K562 (cell line): ENCODE measurements around the gene NTRK3. TPM values are rescaled to one million over a fixed set of nuclear protein-coding genes. Genes with fewer than 3 reads are reported as not detected.
"Not testable (repeated sequence)": the region's sequence is repeated elsewhere in the genome, so short reads cannot be mapped to it uniquely, and the experiment has no call there.

ENCODE experiments used
- ATAC-seq: fragments of 200-7000 bp; cut with Tn5 transposase; 3 replicates; pipeline ENCODE4 v1.9.1; 2020; ENCODE audit warnings: moderate library complexity
- BruUV-seq: library from RNA; stranded (reverse); fragments of 400-500 nt; replicated peaks from 2 replicates; lab custom pipeline; 2021; lab: Mats Ljungman, UMichigan
- CTCF ChIA-PET: fragments of 300-600 bp; formaldehyde crosslinking; extraction: SDS; loops from one replicate; lab custom pipeline; 2021; ENCODE audit warnings: low intra/inter-chr PET ratio; lab: Yijun Ruan, JAX
- POLR2A ChIA-PET: fragments of 300-600, 350-650 bp; sonication (Branson Sonifier 250); formaldehyde crosslinking; extraction: SDS; loops from one replicate; lab custom pipeline; 2021; ENCODE audit warnings: antibody characterized with exemption, inconsistent platforms; lab: Yijun Ruan, JAX
- DNase-seq, 4 experiments: peaks; one replicate each; pipeline versions ENCODE4 v3.0.0 to v3.0.0-alpha.2; 2011 to 2018; ENCODE audit warnings: low spot score in 3 of 4, mixed read lengths in 3 of 4; ENCODE audit errors: extremely low read depth in 1 of 4
- FAIRE-seq: peaks from 2 replicates; lab custom pipeline; 2011; peaks lifted over from hg19 to GRCh38; lab: Jason Lieb, UNC
- H2AFZ ChIP-seq: 2 replicates; pipeline ENCODE4 v1.6.0; 2011; ENCODE audit warnings: low read depth, low read length, control low read depth, inconsistent platforms
- H3K27ac ChIP-seq: fragments of 200-600 bp; 3 replicates; pipeline ENCODE4 v1.8.0; 2011; ENCODE audit warnings: low read depth, mild to moderate bottlenecking, control low read depth, inconsistent platforms, low read length, moderate library complexity, mixed read lengths; ENCODE audit errors: extremely low read depth
- H3K27me3 ChIP-seq, 2 experiments: fragments of 300-600 bp in 1 of 2; 2 replicates in 1 of 2; 3 replicates in 1 of 2; pipeline versions ENCODE4 v1.6.0 to v1.8.0; 2011; ENCODE audit warnings: inconsistent platforms in 2 of 2, low read length in 2 of 2, mild to moderate bottlenecking in 1 of 2, mixed read lengths in 1 of 2, moderate library complexity in 1 of 2; ENCODE audit not compliant: control insufficient read depth in 2 of 2, insufficient read depth in 2 of 2
- H3K36me3 ChIP-seq: fragments of 300-600 bp; 3 replicates; pipeline ENCODE4 v1.8.0; 2011; ENCODE audit warnings: mild to moderate bottlenecking, low read length, inconsistent platforms; ENCODE audit not compliant: control insufficient read depth, insufficient read depth
- H3K4me1 ChIP-seq, 2 experiments: fragments of 200-600 bp in 1 of 2; replicated peaks in 1 of 2; 2 replicates in 1 of 2; 3 replicates in 1 of 2; pipeline versions ENCODE4 v1.5.1 to v1.8.0; 2011; ENCODE audit warnings: inconsistent platforms in 2 of 2, low read length in 2 of 2, mild to moderate bottlenecking in 1 of 2, mixed read lengths in 1 of 2, moderate library complexity in 1 of 2; ENCODE audit not compliant: control insufficient read depth in 2 of 2, insufficient read depth in 2 of 2
- H3K4me2 ChIP-seq: 2 replicates; pipeline ENCODE4 v1.6.1; 2011; ENCODE audit warnings: low read length, control low read depth, inconsistent platforms, mixed read lengths; ENCODE audit not compliant: insufficient read depth
- H3K4me3 ChIP-seq: fragments of 200-600 bp; sonication (generic), shearing (Covaris generic); 2 replicates; pipeline ENCODE4 v1.5.1; 2016; ENCODE audit warnings: control low read depth, inconsistent platforms
- H3K79me2 ChIP-seq: fragments of 200-600 bp; 3 replicates; pipeline ENCODE4 v1.8.0; 2011; ENCODE audit warnings: low read length, inconsistent platforms; ENCODE audit not compliant: control insufficient read depth, insufficient read depth
- H3K9ac ChIP-seq, 2 experiments: 2 replicates each; pipeline versions ENCODE4 v1.6.0 to v1.6.1; 2011; ENCODE audit warnings: low read depth in 2 of 2, low read length in 2 of 2, control low read depth in 1 of 2, inconsistent platforms in 1 of 2, mild to moderate bottlenecking in 1 of 2, mixed read lengths in 1 of 2; ENCODE audit not compliant: insufficient read depth in 1 of 2
- H3K9me1 ChIP-seq: one replicate; pipeline ENCODE4 v1.6.0; 2011; ENCODE audit warnings: inconsistent platforms, mild to moderate bottlenecking, low read length, moderate library complexity; ENCODE audit not compliant: control insufficient read depth, insufficient read depth
- H3K9me3 ChIP-seq: replicated peaks from 2 replicates; pipeline ENCODE4 v1.5.1; 2011; ENCODE audit warnings: low read depth, low read length, inconsistent platforms; ENCODE audit not compliant: control insufficient read depth, insufficient read depth
- H4K20me1 ChIP-seq: replicated peaks from 2 replicates; pipeline ENCODE4 v1.6.1; 2011; ENCODE audit warnings: low read length, inconsistent platforms, mixed read lengths; ENCODE audit not compliant: control insufficient read depth, insufficient read depth
- C11orf30 ChIP-seq: fragments of 450-650 bp; IDR thresholded peaks from 2 replicates; pipeline ENCODE4 v1.6.1; 2016; ENCODE audit warnings: low read depth, mild to moderate bottlenecking
- ETS2 ChIP-seq: IDR thresholded peaks from 2 replicates; pipeline ENCODE4 v1.6.1; 2016; ENCODE audit warnings: borderline replicate concordance, missing genetic modification characterization, mild to moderate bottlenecking, moderate library complexity, missing compliant biosample characterization; ENCODE audit not compliant: poor library complexity, severe bottlenecking
- KDM5B ChIP-seq: fragments of 200-600 bp; sonication (generic); IDR thresholded peaks from 2 replicates; pipeline ENCODE4 v1.6.1; 2012; ENCODE audit warnings: low read depth, mild to moderate bottlenecking, moderate library complexity, low read length, control low read depth, inconsistent platforms; ENCODE audit not compliant: insufficient replicate concordance
- MAFG ChIP-seq: fragments of 450-650 bp; conservative IDR thresholded peaks from 2 replicates; pipeline ENCODE4 v1.6.1; 2016; ENCODE audit warnings: missing genetic modification characterization, missing compliant biosample characterization
- MBD2 ChIP-seq: sonication (generic); IDR thresholded peaks from 2 replicates; pipeline ENCODE4 v1.6.1; 2016; ENCODE audit warnings: low read depth, borderline replicate concordance
- MYBL2 ChIP-seq, 2 experiments: fragments of 450-650 bp in 1 of 2; sonication (generic) in 1 of 2; formaldehyde crosslinking in 1 of 2; IDR thresholded peaks; 2 replicates each; pipeline versions ENCODE4 v1.6.1 to v1.8.1; 2017 to 2022; ENCODE audit warnings: borderline replicate concordance in 1 of 2, inconsistent platforms in 1 of 2, low read depth in 1 of 2, mild to moderate bottlenecking in 1 of 2, missing genetic modification reagents in 1 of 2, moderate library complexity in 1 of 2
- NFE2L1 ChIP-seq: fragments of 450-650 bp; IDR thresholded peaks from 2 replicates; pipeline ENCODE4 v1.6.1; 2016; ENCODE audit warnings: missing genetic modification characterization, low read depth, mild to moderate bottlenecking, missing compliant biosample characterization, moderate library complexity, borderline replicate concordance
- POLR2AphosphoS2 ChIP-seq: IDR thresholded peaks from 2 replicates; pipeline ENCODE4 v1.6.1; 2012; ENCODE audit warnings: low read length, improper control_type of control experiment
- TBP ChIP-seq: optimal IDR thresholded peaks from 2 replicates; pipeline ENCODE3; 2011; ENCODE audit warnings: low read depth, low read length, improper control_type of control experiment
- ZNF316 ChIP-seq: fragments of 450-650 bp; IDR thresholded peaks from 2 replicates; pipeline ENCODE4 v1.6.1; 2016
- WGBS: fragments of 100-300 bp; shearing (Covaris generic); methylation state at CpG from one replicate; pipeline ENCODE4 v1.1.6; 2016; ENCODE audit warnings: low coverage, mixed read lengths; ENCODE audit not compliant: insufficient coverage; ENCODE audit errors: missing lambda C conversion rate; 5-methylcytosine and 5-hydroxymethylcytosine counted together
- in situ Hi-C: fragments of 300-500 bp; cut with MboI; formaldehyde crosslinking; loops from 4 replicates; pipeline ENCODE4 v1.15.0; 2018; ENCODE audit warnings: inconsistent platforms, mixed read lengths
- intact Hi-C: fragments of 100-400 bp; cut with micrococcal nuclease; formaldehyde crosslinking; loops from 2 replicates; pipeline ENCODE4 v1.14.2; 2022
- polyA plus RNA-seq, 8 experiments: library from polyadenylated mRNA; depleted of rRNA in 4 of 8; stranded (reverse) in 5 of 8; unstranded in 3 of 8; fragments of >200 nt; fragmentation: Nextera tagmentation in 2 of 8; fragmentation: Illumina TruSeq in 1 of 8; extraction: Ambion mirVana in 2 of 8; extraction: Trizol in 1 of 8; gene quantifications; 2 replicates each; pipeline versions ENCODE4 v1.2.1 to v1.2.3, GENCODE V29; 2011 to 2014; ENCODE audit warnings: inconsistent platforms in 1 of 8, missing spikeins in 1 of 8
- total RNA-seq, 7 experiments: library from RNA; depleted of rRNA in 6 of 7; stranded (reverse); fragments of >200 nt in 6 of 7; fragmentation: Illumina TruSeq in 2 of 7; extraction: Trizol in 2 of 7; gene quantifications; 2 replicates each; pipeline versions ENCODE4 v1.2.1 to v1.2.3, GENCODE V29; 2011 to 2021; ENCODE audit warnings: low replicate concordance in 1 of 7

Gene NTRK3
- total and polyA plus RNA-seq, 9 of the 15 experiments (the other 6 are each of a cell fraction or from before 2014, with no cell fraction given) = 0.11 to 0.13 TPM; not detected in 7

DNA sequence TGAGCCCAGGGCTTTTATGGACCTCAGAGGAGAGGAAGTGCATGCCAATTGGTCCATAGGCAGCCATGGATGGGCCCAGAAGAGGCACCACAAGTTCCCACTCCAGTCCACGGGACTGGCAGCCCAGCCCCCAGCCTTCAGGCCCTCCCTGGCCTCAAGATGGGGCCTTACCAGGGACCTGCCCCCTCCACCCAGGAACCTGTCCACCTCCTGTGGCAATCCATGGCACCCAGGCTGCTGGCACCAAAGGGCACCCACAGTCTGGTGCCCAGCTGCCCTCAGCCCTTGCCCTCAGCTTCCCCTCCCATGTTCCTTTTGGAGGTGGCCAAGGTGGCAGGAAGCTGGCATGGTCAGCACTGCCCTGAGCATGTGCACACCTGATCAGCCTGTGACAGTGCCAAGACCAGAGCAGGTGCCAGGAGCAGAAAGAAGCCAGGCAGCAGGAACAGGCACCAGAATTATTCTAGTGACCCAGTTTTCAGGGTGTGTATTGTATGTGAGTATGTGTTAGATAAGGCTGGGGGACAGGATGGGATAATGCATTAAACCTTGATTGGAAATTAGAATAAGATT lies 415.0 kb downstream of the NTRK3 start (continued):
- TF ChIP-seq MYBL2 (IDR thresholded peaks at IDR 0.05; ENCODE audit: low read depth) (no peak), MYBL2 (CRISPR knock-in tag; IDR thresholded peaks at IDR 0.05; ENCODE audit: borderline replicate concordance) (no peak), MBD2 (no peak), KDM5B (no peak), TBP (no peak), POLR2AphosphoS2 (no peak), ETS2 (tag) (no peak)
- TF ChIP-seq, all 486 proteins: peak for 0

DNA sequence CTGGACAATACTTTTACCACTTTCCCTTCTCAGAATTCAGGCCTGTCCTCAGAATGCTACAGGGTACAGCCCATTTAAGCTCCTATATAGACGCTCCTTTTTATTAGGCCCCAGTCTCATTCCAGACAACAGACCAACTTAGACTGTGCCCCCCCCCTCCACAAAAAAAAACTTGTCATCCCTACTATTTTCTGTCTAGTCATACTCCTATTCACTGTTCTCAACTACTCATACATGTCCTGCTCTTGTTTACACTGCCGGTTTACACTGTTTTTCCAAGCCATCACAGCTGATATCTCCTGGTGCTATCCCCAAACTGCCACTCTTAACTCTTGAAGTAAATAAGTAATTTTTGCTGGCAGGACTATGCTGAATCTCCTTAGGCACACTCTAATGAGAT lies 420.7 kb downstream of the NTRK3 start:
- H3K79me2 ChIP-seq, H3K27me3 ChIP-seq, H3K9me3 ChIP-seq, CTCF ChIA-PET, intact Hi-C loops, H3K4me3 ChIP-seq, in situ Hi-C loops, H4K20me1 ChIP-seq, H3K9ac ChIP-seq, H3K9me1 ChIP-seq, POLR2A ChIA-PET, FAIRE-seq, DNase-seq, ATAC-seq, H3K27ac ChIP-seq, H3K4me1 ChIP-seq, H2AFZ ChIP-seq, H3K4me2 ChIP-seq, H3K36me3 ChIP-seq, BruUV-seq: not testable (repeated sequence)
- 0% methylated on average over 1 of the region's 2 CpGs for whole genome bisulfite sequencing
- peak; percentile 23; the same call in 1 of the 2 replicates for TF ChIP-seq C11orf30
- TF ChIP-seq ZNF316 = peak; percentile 61
- TF ChIP-seq NFE2L1 (tag) = peak; percentile 18; the same call in 1 of the 2 replicates
- TF ChIP-seq MAFG = peak; percentile 82

- DNase-seq, H2AFZ ChIP-seq, FAIRE-seq, CTCF ChIA-PET, H3K4me1 ChIP-seq, in situ Hi-C loops, H3K9ac ChIP-seq, H3K27ac ChIP-seq, H3K36me3 ChIP-seq, H3K79me2 ChIP-seq, H3K4me2 ChIP-seq, H3K9me3 ChIP-seq, ATAC-seq, intact Hi-C loops, BruUV-seq, H3K9me1 ChIP-seq, H4K20me1 ChIP-seq, H3K27me3 ChIP-seq, H3K4me3 ChIP-seq: not testable (repeated sequence)
- POLR2A ChIA-PET = interaction anchor here (0.6 kb wide), 1 partner anchor 52 kb away, joined by 3 read pairs; no protein-coding TSS in a partner anchor
- 2% methylated on average over 5 of the region's 5 CpGs for WGBS
These were observed 423.2 kb downstream of the NTRK3 start for GRCh38 chr15:87833333-87833732.
